Measurements from ENCODE around the gene PHF21A.

PHF21A gene

DNA sequence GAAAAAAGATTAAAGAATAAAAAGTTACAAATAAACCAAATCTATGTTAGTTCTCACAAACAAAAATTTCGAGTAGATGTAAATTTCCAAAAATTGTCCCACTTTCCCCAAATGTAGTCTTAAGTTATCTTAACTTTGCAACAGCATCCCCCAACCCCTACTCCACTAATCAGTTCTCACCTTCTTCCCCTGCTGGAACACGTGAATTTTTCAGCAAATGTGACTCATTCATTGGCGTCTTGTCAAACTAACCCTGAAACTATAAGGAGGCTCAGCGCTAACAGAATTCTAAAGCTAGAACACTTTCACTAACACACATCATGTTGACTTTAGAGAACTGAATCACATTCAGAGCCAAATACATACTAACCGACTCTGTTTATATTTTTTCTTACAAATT lies 46.1 kb downstream of the PHF21A start:
- DNase-seq, result no peak

DNA sequence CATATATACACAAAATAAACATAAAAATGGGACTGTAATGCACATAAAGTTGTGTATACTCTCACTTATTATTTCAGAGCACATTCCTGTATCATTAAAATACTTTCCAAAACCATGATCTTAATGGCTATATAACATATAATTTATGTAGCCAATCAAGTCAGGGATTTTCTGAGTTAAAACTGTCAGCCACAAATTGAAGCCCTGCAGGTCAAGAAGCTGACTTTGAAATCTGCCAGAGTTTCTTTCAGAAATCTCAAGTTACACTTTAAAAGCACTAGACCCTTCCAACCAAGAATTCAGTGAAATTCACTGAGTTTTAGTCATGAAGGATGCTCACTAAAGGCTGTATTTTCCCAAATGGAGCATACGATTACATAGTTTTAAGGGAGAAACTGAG lies 47.6 kb downstream of the PHF21A start:
- no peak for DNase-seq

GRCh38 chr11:46072172-46072964 lies 48.9 kb downstream of the PHF21A start:
- no peak for DNase-seq

DNA sequence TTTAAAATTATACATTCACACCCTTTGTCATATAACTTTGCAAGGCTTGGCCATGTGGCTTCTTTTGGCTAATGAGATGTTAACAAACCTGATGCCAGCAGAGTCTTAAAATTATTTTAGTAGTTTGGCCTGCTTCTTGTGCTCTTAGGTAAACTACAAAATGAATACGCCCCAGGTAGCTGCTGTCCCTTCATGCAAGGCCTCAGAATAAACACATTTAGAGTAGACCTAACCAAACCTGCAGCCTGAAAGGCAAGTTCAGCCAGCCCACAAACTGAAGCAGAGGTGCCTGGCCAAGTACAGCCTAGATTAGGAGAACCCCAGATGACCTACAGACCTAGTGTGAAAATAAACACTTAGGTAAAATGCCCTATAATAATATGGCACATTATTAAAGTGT lies 50.2 kb downstream of the PHF21A start:
- no peak for DNase-seq

- no peak for DNase-seq
Observed at GRCh38 chr11:46069595-46069994, 51.7 kb downstream of the PHF21A start.

DNA sequence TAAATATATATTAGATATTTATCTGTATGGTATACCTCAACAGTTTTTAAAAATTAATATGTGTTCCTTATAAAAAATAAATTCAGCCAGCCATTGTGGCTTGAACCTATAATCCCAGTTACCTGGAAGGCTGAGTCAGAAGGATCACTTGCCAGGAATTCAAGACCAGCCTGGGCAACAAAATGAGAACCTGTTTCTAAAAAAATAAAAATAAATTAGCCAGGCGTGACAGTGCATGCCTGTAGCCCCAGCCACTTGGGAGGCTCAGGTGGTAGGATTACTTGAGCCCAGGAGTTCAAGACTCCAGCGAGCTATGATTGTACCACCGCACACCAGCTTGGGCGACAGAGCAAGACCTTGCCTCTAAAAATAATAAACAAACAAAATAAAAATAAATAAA lies 54.9 kb downstream of the PHF21A start:
- DNase-seq, result no peak

GRCh38 chr11:46065681-46066080 lies 55.6 kb downstream of the PHF21A start:
- no peak for DNase-seq

GRCh38 chr11:46064221-46064620 lies 57.0 kb downstream of the PHF21A start:
- DNase-seq, result no peak

DNA sequence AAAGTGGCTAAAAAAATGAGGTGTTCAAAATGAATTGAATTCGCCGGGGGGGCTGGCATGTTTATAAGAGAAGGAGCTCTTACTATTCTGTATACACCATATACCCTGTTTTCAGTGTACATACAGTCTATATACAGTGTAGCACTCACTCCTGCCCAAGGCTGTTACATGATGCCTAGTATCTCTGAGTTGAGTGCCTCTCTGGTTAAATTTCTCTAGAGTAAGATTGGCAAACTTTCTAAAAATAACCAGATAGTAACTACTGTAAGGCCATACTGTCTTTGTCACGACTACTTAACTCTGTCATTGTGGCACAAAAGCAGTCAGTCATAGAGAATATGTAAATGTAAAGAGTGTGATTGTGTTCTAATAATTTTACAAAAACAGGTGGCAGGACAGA lies 58.1 kb downstream of the PHF21A start:
- no peak for DNase-seq

DNA sequence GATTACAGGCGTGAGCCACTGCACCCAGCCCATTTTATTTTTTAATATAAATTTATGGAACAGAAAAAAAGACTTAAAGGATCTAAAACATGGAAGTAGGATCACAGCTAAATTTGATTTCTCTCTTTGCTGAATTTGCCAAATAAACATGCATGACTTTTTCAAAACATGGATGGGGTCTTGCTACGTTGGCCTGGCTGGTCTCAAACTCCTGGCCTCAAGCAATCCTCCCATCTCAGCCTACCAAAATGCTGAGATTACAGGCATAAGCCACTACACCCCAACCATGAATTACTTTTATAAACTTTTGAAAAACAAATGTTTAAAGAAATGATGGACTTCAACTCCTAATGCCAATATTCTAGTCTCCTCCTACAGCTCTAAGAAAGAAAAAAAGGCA lies 61.2 kb downstream of the PHF21A start:
- DNase-seq, result no peak

- DNase-seq, result no peak
Observed at GRCh38 chr11:46057489-46057888, 63.8 kb downstream of the PHF21A start.

- no peak for DNase-seq
Observed at GRCh38 chr11:46055371-46055770, 65.9 kb downstream of the PHF21A start.

- no peak for DNase-seq
Observed at GRCh38 chr11:46051102-46051501, 70.2 kb downstream of the PHF21A start.

- DNase-seq, result no peak
Observed at GRCh38 chr11:46050662-46051061, 70.6 kb downstream of the PHF21A start.

DNA sequence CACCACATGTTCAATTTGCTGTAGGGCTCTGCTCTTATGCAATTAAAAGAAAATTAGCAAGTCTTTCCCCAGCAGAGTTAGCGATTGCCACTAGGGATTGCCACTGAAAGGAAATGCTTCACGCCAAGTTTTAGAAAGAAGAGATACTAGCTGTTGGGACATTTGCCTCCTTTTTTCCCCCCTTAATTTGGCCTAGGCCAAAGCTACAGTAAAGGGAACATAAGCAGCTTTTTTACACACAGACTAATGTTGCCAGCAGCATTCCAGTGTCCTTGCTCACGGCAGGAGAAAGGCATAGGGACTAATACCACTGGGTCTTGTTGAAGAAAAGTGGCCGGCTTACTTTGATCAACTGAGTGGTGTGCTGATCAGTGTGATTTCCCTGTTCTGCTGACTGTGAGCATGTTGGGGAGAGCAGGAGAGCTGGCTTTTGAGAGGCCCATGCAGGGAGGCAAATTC lies 71.2 kb downstream of the PHF21A start:
- no peak for DNase-seq

DNA sequence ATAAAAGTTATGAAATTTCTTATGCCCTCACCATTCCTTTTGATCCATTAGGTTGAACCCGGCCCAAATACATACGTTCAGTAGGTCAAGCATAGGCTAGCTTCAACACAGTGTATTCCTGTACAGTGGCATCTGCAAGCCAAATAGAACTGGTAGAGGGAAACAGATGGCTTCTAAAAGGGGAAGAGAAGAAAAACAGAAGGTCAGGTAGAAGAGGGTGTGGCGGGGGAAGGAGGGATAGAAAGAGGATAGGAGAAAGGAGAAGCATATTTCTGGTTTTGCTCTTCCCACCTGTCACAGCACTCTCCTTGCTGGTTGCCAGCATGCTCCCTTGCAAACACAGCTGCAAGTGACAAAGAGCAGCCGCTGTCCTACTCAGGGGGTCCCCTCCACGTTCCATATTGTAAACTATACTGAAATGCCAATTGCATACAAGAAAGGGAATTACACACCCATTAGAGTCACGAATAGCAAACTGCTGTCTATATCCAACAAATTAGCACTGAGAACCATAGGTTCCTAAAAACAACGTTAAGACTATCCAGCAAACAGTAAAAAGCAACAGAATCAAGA lies 71.8 kb downstream of the PHF21A start:
- DNase-seq, result no peak

DNA sequence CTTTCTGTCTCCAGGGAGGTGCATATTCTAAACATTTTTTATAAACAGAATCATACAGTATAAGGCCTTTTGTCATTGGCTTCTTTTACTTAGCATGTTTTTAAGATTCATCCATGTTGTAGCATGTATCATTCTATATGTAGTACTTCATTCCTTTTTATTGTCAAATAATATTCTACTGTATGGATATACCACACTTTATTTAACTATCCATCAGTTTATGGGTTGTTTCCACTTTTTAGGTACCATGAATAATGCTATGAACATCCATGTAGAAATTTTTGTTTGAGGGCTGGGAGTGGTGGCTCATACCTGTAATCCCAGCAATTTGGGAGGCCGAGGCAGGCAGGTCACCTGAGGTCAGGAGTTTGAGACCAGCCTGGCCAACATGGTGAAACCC lies 73.1 kb downstream of the PHF21A start:
- DNase-seq, result no peak

DNA sequence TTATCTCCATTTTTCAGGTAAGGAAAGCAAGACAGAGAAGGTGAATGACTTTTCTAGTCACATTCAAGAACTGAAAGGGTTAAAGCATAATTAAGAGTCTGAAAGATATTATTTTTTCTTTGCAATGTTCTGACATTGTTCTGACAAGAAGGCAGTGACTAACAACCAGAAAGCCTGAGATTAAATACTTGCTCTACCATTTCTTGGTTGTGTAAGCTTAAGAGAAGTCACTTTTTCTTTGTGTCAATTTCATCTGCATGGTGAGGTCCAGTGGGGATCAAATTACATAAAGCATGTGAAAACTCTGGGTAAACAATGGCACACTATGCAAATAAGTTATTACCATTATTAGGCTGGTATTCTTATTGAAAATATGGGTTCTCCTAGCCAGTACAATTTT lies 73.7 kb downstream of the PHF21A start:
- DNase-seq, result no peak

DNA sequence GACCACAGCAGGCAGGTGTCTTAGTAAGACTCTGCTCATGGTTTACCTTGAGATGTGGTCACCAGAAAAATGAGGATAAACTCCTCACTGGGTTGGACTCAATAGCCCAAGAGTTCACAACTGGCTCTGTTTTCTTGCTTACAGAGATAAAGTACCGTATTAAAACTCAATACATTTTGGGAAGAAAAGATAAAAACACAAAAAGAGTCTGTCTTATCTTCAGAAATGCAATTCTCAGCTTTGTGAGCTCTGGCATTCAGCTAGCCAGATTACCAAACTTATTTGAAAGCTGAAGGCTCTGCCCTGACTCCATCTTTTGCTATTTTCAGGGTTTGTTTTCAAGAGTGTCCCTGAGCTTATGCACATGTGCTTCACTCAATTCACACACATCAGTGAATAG lies 75.4 kb downstream of the PHF21A start:
- DNase-seq, result no peak

DNA sequence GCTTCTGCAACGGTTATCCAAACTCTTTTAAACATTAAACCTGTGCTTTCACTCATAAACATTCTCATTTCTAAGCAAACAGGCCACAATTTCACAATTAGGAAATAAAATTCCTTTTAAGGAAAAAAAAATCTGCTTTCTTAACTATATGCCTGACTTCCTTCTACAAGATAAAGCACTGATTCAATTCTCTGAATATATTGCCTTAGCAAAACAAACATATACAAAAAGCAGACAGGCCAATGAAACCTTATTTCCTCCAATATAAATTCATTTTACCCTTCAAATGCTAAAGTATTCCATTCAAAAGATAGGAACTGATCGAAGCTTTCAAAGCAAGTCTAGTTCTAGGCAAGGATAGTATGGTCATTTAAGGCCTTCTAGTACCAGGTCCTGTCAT lies 76.7 kb downstream of the PHF21A start:
- no peak for DNase-seq

- DNase-seq, result no peak
Observed at GRCh38 chr11:46039990-46040389, 81.3 kb downstream of the PHF21A start.

GRCh38 chr11:46038529-46038928 lies 82.7 kb downstream of the PHF21A start:
- no peak for DNase-seq

- no peak for DNase-seq
Observed at GRCh38 chr11:46036969-46037368, 84.3 kb downstream of the PHF21A start.

GRCh38 chr11:46036009-46036408 lies 85.2 kb downstream of the PHF21A start:
- no peak for DNase-seq

- no peak for DNase-seq
Observed at GRCh38 chr11:46034041-46034440, 87.2 kb downstream of the PHF21A start.

All from stimulated activated CD4-positive, alpha-beta T cell treated with anti-CD3 and anti-CD28 coated beads, Interleukin-4, amount 100 ng/mL, for 1 hour (primary cell).